ENCODE measurements around the gene BMP7.

- no peak for TF ChIP-seq EZH2 (IDR thresholded peaks at IDR 0.05)
- no peak for TF ChIP-seq POLR2AphosphoS5 (IDR thresholded peaks at IDR 0.05; ENCODE audit: borderline replicate concordance, low read depth, low read length)
- TF ChIP-seq FOXP2 (optimal IDR thresholded peaks at IDR 0.05; ENCODE audit: control extremely low read depth, extremely low read length, insufficient read depth), result no peak
Observed at GRCh38 chr20:57128044-57128757, 138.2 kb downstream of the BMP7 start.
